H1 (cell line): ENCODE data around the gene TGM3. TPM values are rescaled to one million over a fixed set of nuclear protein-coding genes. Genes with fewer than 3 reads are reported as not detected.

Source experiments
- CTCF ChIA-PET: fragments of 300-600 bp; sonication (Branson Sonifier 250); formaldehyde crosslinking; loops from one replicate; lab custom pipeline; 2021; ENCODE audit not compliant: partially characterized antibody; lab: Charles Lee
- POLR2A ChIA-PET: fragments of 300-600 bp; sonication (Branson Sonifier 250); formaldehyde crosslinking; loops from one replicate; lab custom pipeline; 2021; ENCODE audit warnings: inconsistent platforms; ENCODE audit not compliant: partially characterized antibody; lab: Charles Lee
- DNase-seq, 2 experiments: peaks; one replicate each; pipeline versions ENCODE4 v3.0.0 to v3.0.0-alpha.2; 2010 to 2022; ENCODE audit warnings: low spot score in 2 of 2, low read depth in 1 of 2, mixed read lengths in 1 of 2
- FAIRE-seq: peaks from 2 replicates; lab custom pipeline; 2011; peaks lifted over from hg19 to GRCh38; lab: Jason Lieb, UNC
- H2AFZ ChIP-seq: 2 replicates; pipeline ENCODE4 v1.8.1; 2012; ENCODE audit warnings: low read length, inconsistent platforms
- H2AK5ac ChIP-seq: 2 replicates; pipeline ENCODE4 v1.6.1; 2013; ENCODE audit warnings: low read depth, low read length
- H2BK120ac ChIP-seq: replicated peaks from 2 replicates; pipeline ENCODE3; 2013; ENCODE audit warnings: low read depth, low read length, inconsistent platforms
- H2BK12ac ChIP-seq: 2 replicates; pipeline ENCODE4 v1.6.1; 2013; ENCODE audit warnings: low read depth, low read length
- H2BK15ac ChIP-seq: 2 replicates; pipeline ENCODE4 v1.6.1; 2013; ENCODE audit warnings: low read length
- H2BK20ac ChIP-seq: 2 replicates; pipeline ENCODE4 v1.6.1; 2013; ENCODE audit warnings: low read length
- H2BK5ac ChIP-seq: 2 replicates; pipeline ENCODE4 v1.6.1; 2013; ENCODE audit warnings: low read depth, low read length
- H3K14ac ChIP-seq: 2 replicates; pipeline ENCODE4 v1.6.1; 2013; ENCODE audit warnings: inconsistent platforms; ENCODE audit not compliant: insufficient read length
- H3K18ac ChIP-seq: 2 replicates; pipeline ENCODE4 v1.6.1; 2013; ENCODE audit warnings: low read length; ENCODE audit errors: extremely low read depth
- H3K23ac ChIP-seq: 2 replicates; pipeline ENCODE4 v1.6.1; 2013; ENCODE audit warnings: inconsistent platforms; ENCODE audit not compliant: insufficient read length
- H3K23me2 ChIP-seq: 2 replicates; pipeline ENCODE4 v1.6.1; 2013; ENCODE audit warnings: low read depth, low read length
- H3K27ac ChIP-seq: 2 replicates; pipeline ENCODE4 v1.6.1; 2011; ENCODE audit warnings: low read depth, low read length, inconsistent platforms
- H3K27me3 ChIP-seq, 4 experiments: replicated peaks in 1 of 4; 1 replicate in 1 of 4; 2 replicates in 3 of 4; pipeline versions ENCODE4 v1.6.1 to v1.8.1; 2011 to 2013; ENCODE audit warnings: low read length in 3 of 4, mild to moderate bottlenecking in 3 of 4, inconsistent platforms in 2 of 4, mixed read lengths in 2 of 4, moderate library complexity in 1 of 4; ENCODE audit not compliant: control insufficient read depth in 3 of 4, insufficient read depth in 3 of 4; ENCODE audit errors: extremely low read depth in 1 of 4
- H3K36me3 ChIP-seq, 4 experiments: 2 replicates each; pipeline versions ENCODE4 v1.6.1 to v1.8.1; 2011 to 2013; ENCODE audit warnings: mild to moderate bottlenecking in 4 of 4, low read length in 3 of 4, moderate library complexity in 2 of 4, control low read depth in 1 of 4, inconsistent platforms in 1 of 4; ENCODE audit not compliant: insufficient read depth in 4 of 4, control insufficient read depth in 2 of 4
- H3K4ac ChIP-seq: replicated peaks from 2 replicates; pipeline ENCODE3; 2013; ENCODE audit warnings: low read length, low read depth, mixed read lengths, inconsistent platforms; ENCODE audit not compliant: insufficient read length
- H3K4me1 ChIP-seq, 4 experiments: replicated peaks in 1 of 4; 1 replicate in 1 of 4; 2 replicates in 3 of 4; pipeline versions ENCODE4 v1.6.1 to v1.8.1; 2011 to 2013; ENCODE audit warnings: low read length in 3 of 4, inconsistent platforms in 2 of 4, mixed read lengths in 1 of 4; ENCODE audit not compliant: insufficient read depth in 4 of 4, control insufficient read depth in 3 of 4
- H3K4me2 ChIP-seq, 2 experiments: 2 replicates each; pipeline versions ENCODE4 v1.6.1 to v1.8.1; 2011 to 2013; ENCODE audit warnings: low read depth in 2 of 2, low read length in 2 of 2, control low read depth in 1 of 2, inconsistent platforms in 1 of 2, mild to moderate bottlenecking in 1 of 2; ENCODE audit not compliant: insufficient read depth in 1 of 2
- H3K4me3 ChIP-seq, 4 experiments: fragments of 200-600, 300-600 bp in 1 of 4; sonication (generic), shearing (Covaris generic), sonication (Bioruptor Twin) in 1 of 4; 2 replicates each; pipeline versions ENCODE4 v1.5.1 to v1.8.1; 2011 to 2016; ENCODE audit warnings: low read length in 4 of 4, low read depth in 3 of 4, control low read depth in 2 of 4, inconsistent platforms in 2 of 4, mild to moderate bottlenecking in 2 of 4, mixed read lengths in 1 of 4, moderate library complexity in 1 of 4; ENCODE audit not compliant: insufficient read depth in 2 of 4; ENCODE audit errors: extremely low read depth in 1 of 4
- H3K56ac ChIP-seq: replicated peaks from 2 replicates; pipeline ENCODE3; 2013; ENCODE audit warnings: low read depth, mild to moderate bottlenecking, mixed read lengths, low read length, inconsistent platforms; ENCODE audit not compliant: insufficient read length
- H3K79me1 ChIP-seq: 2 replicates; pipeline ENCODE4 v1.6.1; 2013; ENCODE audit warnings: low read depth, low read length, control low read depth
- H3K79me2 ChIP-seq, 2 experiments: 2 replicates each; pipeline versions ENCODE4 v1.6.1 to v1.8.1; 2012 to 2013; ENCODE audit warnings: low read length in 2 of 2, mild to moderate bottlenecking in 2 of 2, inconsistent platforms in 1 of 2; ENCODE audit not compliant: insufficient read depth in 2 of 2, control insufficient read depth in 1 of 2
- H3K9ac ChIP-seq, 4 experiments: replicated peaks in 1 of 4; 1 replicate in 1 of 4; 2 replicates in 3 of 4; pipeline versions ENCODE4 v1.6.1 to v1.8.1; 2011 to 2013; ENCODE audit warnings: low read depth in 3 of 4, low read length in 3 of 4, control low read depth in 2 of 4, mild to moderate bottlenecking in 2 of 4, moderate library complexity in 2 of 4, inconsistent platforms in 1 of 4; ENCODE audit errors: extremely low read depth in 1 of 4
- H3K9me3 ChIP-seq, 2 experiments: 2 replicates each; pipeline versions ENCODE4 v1.6.1 to v1.8.1; 2012 to 2013; ENCODE audit warnings: mild to moderate bottlenecking in 2 of 2, moderate library complexity in 2 of 2, control low read depth in 1 of 2, inconsistent platforms in 1 of 2, low read depth in 1 of 2, low read length in 1 of 2, mixed read lengths in 1 of 2; ENCODE audit not compliant: insufficient read depth in 2 of 2
- H4K20me1 ChIP-seq, 2 experiments: replicated peaks in 1 of 2; 2 replicates each; pipeline versions ENCODE3 to v1.8.1; 2011 to 2013; ENCODE audit warnings: inconsistent platforms in 2 of 2, low read length in 2 of 2, mild to moderate bottlenecking in 1 of 2; ENCODE audit not compliant: insufficient read depth in 2 of 2, control insufficient read depth in 1 of 2
- H4K5ac ChIP-seq: 2 replicates; pipeline ENCODE4 v1.6.1; 2013; ENCODE audit warnings: low read length, low read depth, mixed read lengths, inconsistent platforms; ENCODE audit not compliant: insufficient read length
- H4K8ac ChIP-seq: 2 replicates; pipeline ENCODE4 v1.8.0; 2013; ENCODE audit warnings: mild to moderate bottlenecking, moderate library complexity, low read length, inconsistent platforms; ENCODE audit not compliant: insufficient read depth; ENCODE audit errors: extremely low read depth
- H4K91ac ChIP-seq: replicated peaks from 2 replicates; pipeline ENCODE3; 2013; ENCODE audit warnings: low read length, mixed read lengths, inconsistent platforms; ENCODE audit not compliant: insufficient read length
- CEBPB ChIP-seq: IDR thresholded peaks from 2 replicates; pipeline ENCODE4 v1.6.1; 2012; ENCODE audit warnings: low read depth, low read length
- FOSL1 ChIP-seq: IDR thresholded peaks from 2 replicates; pipeline ENCODE4 v1.6.1; 2011; ENCODE audit warnings: mild to moderate bottlenecking, low read depth, low read length, moderate library complexity; ENCODE audit not compliant: insufficient read depth
- GTF2F1 ChIP-seq: IDR thresholded peaks from 2 replicates; pipeline ENCODE4 v1.6.1; 2012; ENCODE audit warnings: low read depth, low read length, improper control_type of control experiment, borderline replicate concordance
- POLR2AphosphoS5 ChIP-seq: IDR thresholded peaks from 2 replicates; pipeline ENCODE4 v1.6.1; 2011; ENCODE audit warnings: low read depth, low read length
- SAP30 ChIP-seq: fragments of 300-600 bp; sonication (generic); IDR thresholded peaks from 2 replicates; pipeline ENCODE4 v1.7.1; 2012; ENCODE audit warnings: low read length, moderate library complexity, mild to moderate bottlenecking, inconsistent platforms; ENCODE audit not compliant: insufficient read depth, insufficient replicate concordance
- SIN3A ChIP-seq, 2 experiments: IDR thresholded peaks in 1 of 2; conservative IDR thresholded peaks in 1 of 2; 2 replicates each; pipeline ENCODE4 v1.6.1; 2011 to 2012; ENCODE audit warnings: low read length in 2 of 2, improper control_type of control experiment in 1 of 2, low read depth in 1 of 2, mild to moderate bottlenecking in 1 of 2
- polyA plus RNA-seq, 7 experiments: library from polyadenylated mRNA; depleted of rRNA in 3 of 7; stranded (reverse) in 5 of 7; unstranded in 2 of 7; fragments of >200 nt in 5 of 7; fragments of 200-250 nt in 2 of 7; gene quantifications; 1 replicate in 5 of 7; 2 replicates in 1 of 7; 4 replicates in 1 of 7; pipeline versions ENCODE4 v1.2.1 to v1.2.3, GENCODE V29; 2011 to 2013; ENCODE audit warnings: missing spikeins in 2 of 7, mixed read lengths in 2 of 7
- total RNA-seq: library from RNA; stranded (reverse); fragmentation: NEBNext Ultra II Directional; extraction: Animal tissue kit (Norgen Biotek cat#: 25700); gene quantifications from 2 replicates; pipeline ENCODE4 v1.2.1, GENCODE V29; 2021

The TGM3 gene
- total and polyA plus RNA-seq, 2 of the 8 experiments (the other 6 are each of a cell fraction or from before 2014, with no cell fraction given) = 0.12 TPM; not detected in 1

DNA sequence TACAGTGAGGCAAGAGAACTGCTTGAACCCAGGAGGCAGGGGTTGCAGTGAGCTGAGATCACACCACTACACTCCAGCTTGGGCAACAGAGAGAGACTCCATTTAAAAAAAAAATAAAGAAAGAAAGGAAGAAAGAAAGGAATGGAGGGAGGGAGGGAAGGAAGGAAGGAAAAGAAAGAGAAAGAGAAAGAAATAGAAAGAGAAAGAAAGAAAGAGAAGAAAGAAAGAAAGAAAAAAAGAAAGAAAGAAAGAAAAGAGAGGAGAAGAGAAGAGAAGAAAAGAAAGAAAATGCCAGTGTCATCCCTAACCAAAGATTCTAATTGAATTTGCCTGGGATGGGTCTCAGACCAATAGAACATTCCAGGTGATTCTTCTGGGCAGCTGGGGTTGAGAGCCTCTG is 4.2 kb downstream of the TGM3 start:
- no peaks in the 10 kb centered on the region for H3K23me2 ChIP-seq
- no peak overlapping the region for H4K8ac ChIP-seq
- no peak overlapping the region for H3K4me3 ChIP-seq
- H4K91ac ChIP-seq = no peak overlapping the region
- H4K20me1 ChIP-seq = no peaks in the 10 kb centered on the region
- H3K9ac ChIP-seq = no peak overlapping the region
- H3K18ac ChIP-seq = no peak overlapping the region
- TF ChIP-seq POLR2AphosphoS5 (no peak), SAP30 (no peak), CEBPB (no peak), GTF2F1 (no peak), FOSL1 (no peak), SIN3A (conservative IDR thresholded peaks at IDR 0.05 in 1 of 2, IDR thresholded peaks at IDR 0.05 in 1 of 2; ENCODE audit: low read depth in 1 of 2, low read length in 2 of 2) (no peak)
- H2BK12ac ChIP-seq = no peak overlapping the region
- H3K23ac ChIP-seq = no peak overlapping the region
- no peak overlapping the region for H2BK20ac ChIP-seq
- no peak overlapping the region for H3K4me2 ChIP-seq
- H3K27ac ChIP-seq = no peak overlapping the region
- no peak overlapping the region for H2AK5ac ChIP-seq
- H3K4ac ChIP-seq = no peak overlapping the region
- no peak overlapping the region for H3K14ac ChIP-seq
- H3K9me3 ChIP-seq = no peaks in the 10 kb centered on the region
- H2BK5ac ChIP-seq = no peak overlapping the region
- no peak overlapping the region for H2BK120ac ChIP-seq
- H4K5ac ChIP-seq = no peak overlapping the region
- no peaks in the 10 kb centered on the region for H3K79me2 ChIP-seq
- no peak for DNase-seq
- H2AFZ ChIP-seq = no peak overlapping the region
- ChIA-PET CTCF (interaction anchor here (0.6 to 2.1 kb wide), 5 partner anchors 11 to 224 kb away, joined by 3 to 9 read pairs (median 3); no protein-coding TSS in a partner anchor), POLR2A (no interaction called here)
- H3K79me1 ChIP-seq = no peaks in the 10 kb centered on the region
- H2BK15ac ChIP-seq = no peak overlapping the region
- no peak for FAIRE-seq
- H3K36me3 ChIP-seq = no peaks in the 10 kb centered on the region
- H3K27me3 ChIP-seq = no peaks in the 10 kb centered on the region; a peak in 1 of 7 replicates
- H3K56ac ChIP-seq = no peak overlapping the region
- peaks cover 4 to 16% (median 9%) of the 10 kb centered on the region in 4 experiments for H3K4me1 ChIP-seq
